NCI-H345 (cell line): ENCODE results near the gene MAGEA9B.
"Not testable (repeated sequence)": the region's sequence is repeated elsewhere in the genome, so short reads cannot be mapped to it uniquely, and the experiment has no call there.

ENCODE experiments used
- DNase-seq: peaks from one replicate; lab custom pipeline; 2025; lab: John Stamatoyannopoulos, UW

The MAGEA9B gene

GRCh38 chrX:149587359-149587758 is at the start of gene MAGEA9B:
Gene MAGEA9B (minus strand): TSS chrX:149587459. CDS start chrX:149583179, 4,280 bp downstream.
- not testable (repeated sequence) for DNase-seq

- DNase-seq = no peak
These were observed 46.3 kb upstream of the MAGEA9B start for GRCh38 chrX:149633511-149633910.

DNA sequence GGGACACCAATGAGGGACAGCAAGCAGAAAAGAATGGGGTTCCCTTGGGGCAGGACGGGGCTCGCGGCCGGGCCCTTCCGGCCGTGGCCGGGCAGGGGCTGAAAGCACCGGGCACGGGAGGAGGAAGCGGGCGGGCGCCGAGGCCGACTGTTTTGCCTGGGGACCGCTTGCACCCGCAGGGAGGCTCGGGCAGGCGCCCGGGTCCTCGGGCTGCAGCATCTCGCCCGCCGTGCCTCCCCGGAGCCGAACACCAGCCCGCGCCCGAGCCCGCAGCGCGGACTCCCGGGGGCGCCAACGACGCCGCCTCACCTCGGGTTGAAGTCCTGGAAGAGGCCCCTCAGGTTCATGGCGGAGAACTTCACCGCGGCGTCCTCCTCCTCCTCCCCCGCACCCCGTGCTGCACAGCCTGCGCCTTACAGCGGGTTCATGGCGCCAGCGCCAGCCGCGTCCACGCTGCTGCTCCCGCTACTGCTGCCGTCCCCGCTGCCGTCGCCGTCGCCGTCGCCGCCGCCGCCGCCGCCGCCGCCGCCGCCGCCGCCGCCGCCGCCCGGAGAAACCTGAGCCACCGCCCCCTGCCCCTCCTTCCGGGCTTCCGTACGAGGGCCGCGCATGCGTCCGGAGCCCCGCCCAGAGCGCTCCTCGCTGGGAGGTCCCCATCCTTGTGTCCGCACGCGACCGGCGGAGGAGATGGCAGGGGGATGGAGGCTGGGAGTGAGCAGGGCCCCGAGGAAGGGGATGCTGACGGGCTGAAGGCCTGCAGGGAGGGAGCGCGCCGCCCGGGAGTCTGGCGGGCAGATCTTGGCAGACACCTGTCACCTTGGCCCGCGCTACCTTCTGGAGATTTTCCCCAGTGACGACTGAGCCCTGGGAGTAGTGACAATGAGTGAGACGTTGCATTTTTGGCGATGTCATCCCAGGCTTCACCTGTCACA is 44.2 kb upstream of the MAGEA9B start, which contains the start of gene TMEM185A:
Gene TMEM185A (minus strand): TSS at position 559 of the 932 bp plus-strand sequence. CDS start 212 bp downstream, at position 347.
- DNase-seq = peak; percentile 78

DNA sequence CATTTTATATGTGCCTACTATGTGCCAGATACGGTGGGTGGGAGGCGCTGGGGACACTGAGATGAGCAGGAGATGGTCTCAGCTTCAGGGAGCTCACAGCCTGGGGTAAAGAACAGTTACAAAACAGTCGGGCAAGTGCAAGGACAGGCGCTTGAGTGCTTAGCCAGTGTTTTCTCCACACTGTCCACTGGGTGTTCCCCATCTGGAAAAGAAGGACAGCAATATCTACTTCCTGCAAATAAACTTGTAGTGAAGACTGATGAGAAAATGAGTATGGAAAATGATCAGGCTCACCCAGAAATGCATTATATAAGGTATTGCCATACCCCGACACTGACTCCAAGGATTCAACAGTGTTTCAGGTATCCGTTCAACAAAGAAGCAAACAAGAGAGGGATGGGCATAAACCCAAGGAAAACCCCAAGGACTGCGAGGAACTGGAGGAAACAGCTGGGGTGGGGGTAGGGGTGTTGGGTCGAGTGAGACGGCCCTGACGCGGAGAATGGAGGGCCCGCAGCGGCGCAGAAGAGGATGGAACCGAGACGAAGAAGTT is 43.5 kb upstream of the MAGEA9B start:
- peak; percentile 1 for DNase-seq

DNA sequence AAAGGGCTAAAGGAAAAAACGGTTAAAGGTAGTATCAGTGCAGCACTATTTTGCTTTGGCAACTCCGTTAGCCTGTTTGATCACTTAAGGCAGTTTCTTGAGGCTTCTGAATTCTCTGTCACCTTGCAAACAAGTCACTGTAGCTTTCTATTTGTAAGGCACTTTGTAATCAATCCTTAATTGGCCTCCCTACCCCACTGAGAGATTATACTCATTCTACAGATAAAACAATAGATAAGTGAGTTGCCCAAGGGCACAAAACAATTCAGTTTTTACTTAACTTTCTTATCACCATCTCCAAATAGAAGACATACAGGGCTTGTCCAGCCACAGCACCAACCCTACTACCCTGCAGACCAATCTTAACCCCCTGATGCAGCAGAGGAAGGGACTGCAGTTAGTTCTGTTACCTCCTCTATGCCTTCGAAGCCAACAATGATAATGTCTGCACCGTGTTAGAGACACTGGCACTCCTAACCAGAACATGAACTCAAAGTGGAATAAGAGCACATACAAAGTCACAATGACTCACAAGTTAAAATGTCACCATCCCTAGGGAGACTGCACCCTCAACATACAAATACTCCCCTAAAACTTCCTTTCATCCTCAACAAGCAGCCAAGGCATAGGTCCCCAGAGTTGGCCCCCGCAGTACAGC is 42.6 kb upstream of the MAGEA9B start:
- no peak for DNase-seq

DNA sequence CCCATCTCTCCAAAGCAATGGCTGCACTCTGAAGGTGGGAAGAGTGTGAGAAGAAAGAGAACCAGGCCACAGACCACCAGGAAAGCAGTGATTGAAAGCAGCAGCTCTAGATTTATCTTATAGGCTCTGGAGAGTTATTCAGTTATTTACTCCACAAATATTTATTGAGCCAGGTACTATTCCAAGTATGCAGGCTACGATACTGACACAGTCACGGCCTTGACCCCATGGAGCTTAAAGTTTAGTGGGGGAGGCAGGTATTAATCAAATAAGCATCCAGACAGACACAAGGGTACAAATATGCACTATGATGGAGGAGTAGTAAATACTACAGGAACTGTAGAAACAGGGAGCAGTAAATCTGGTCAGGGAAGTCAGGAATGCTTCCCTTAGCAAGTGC is 41.5 kb upstream of the MAGEA9B start:
- DNase-seq = no peak

GRCh38 chrX:149628280-149628679 is 41.0 kb upstream of the MAGEA9B start:
- DNase-seq = no peak

DNA sequence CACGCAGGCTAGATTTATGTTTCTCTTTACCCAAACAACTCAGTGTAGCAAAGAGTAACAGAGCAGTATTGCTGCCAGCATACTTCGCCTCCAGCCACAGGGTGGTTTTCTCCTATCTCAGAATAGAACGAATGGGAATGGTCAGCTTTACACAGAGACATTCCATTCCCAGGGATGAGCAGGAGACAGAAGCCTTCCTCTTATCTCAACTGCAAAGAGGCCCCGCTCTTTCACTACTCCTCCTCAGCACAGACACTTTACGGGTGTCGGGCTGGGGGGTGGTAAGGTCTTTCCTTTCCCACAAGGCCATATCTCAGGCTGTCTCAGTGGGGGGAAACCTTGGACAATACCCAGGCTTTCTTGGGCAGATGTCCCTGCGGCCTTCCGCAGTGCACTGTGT is 39.6 kb upstream of the MAGEA9B start:
- not testable (repeated sequence) for DNase-seq

DNA sequence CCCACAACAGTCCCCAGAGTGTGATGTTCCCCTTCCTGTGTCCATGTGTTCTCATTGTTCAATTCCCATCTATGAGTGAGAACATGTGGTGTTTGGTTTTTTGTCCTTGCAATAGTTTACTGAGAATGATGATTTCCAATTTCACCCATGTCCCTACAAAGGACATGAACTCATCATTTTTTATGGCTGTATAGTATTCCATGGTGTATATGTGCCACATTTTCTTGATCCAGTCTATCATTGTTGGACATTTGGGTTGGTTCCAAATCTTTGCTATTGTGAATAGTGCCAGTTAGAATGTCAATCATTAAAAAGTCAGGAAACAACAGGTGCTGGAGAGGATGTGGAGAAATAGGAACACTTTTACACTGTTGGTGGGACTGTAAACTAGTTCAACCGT is 32.4 kb upstream of the MAGEA9B start:
- not testable (repeated sequence) for DNase-seq

- no peak for DNase-seq
These were observed 31.6 kb upstream of the MAGEA9B start for GRCh38 chrX:149618871-149619270.

GRCh38 chrX:149611623-149612175 is 24.4 kb upstream of the MAGEA9B start:
- DNase-seq = no peak

DNA sequence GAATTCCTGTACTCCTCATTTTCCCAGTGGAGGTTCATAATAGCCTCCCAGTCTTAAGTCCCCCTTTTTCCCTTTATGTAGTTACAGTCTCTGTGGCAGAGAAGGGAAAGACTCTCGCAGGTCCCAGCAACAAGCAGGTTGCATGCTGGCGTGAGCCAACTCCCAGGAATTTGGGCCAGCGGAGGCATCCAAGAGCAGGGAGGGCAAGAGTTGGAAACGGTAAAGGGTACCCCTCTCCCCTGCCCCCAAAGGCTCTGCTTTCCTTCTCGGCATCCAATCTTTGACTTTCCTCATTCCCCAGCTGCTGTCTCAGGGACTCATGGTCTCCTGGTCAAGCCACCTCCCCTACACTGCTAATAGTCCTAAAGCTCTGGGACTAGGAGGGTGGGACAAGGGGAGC is 23.3 kb upstream of the MAGEA9B start:
- no peak for DNase-seq

- DNase-seq = no peak
These were observed 20.4 kb upstream of the MAGEA9B start for GRCh38 chrX:149607699-149608098.

- not testable (repeated sequence) for DNase-seq
These were observed 18.1 kb upstream of the MAGEA9B start for GRCh38 chrX:149605248-149605885.

- DNase-seq = not testable (repeated sequence)
These were observed 11.3 kb upstream of the MAGEA9B start for GRCh38 chrX:149598603-149599002.

GRCh38 chrX:149595943-149596342 is 8.7 kb upstream of the MAGEA9B start:
- DNase-seq = not testable (repeated sequence)

DNA sequence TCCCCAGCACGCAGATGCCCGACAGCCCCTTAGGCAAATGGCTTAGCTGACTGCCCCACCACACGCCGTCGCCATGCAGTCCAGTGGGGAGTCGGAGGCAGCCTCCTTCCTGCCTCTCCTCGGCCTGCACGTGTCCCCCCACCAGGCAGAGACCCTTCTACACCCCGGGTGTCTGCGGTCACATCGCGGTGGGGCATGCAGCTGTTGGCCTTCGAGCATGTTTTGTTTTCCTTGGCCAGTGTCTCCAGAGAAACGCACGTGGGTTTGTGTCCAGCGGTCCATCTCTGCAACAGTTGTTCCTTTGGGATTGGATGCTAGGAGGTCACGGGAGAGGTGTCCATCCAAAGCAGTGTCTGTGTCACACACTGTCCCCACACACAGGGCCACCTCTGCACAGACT is 8.0 kb upstream of the MAGEA9B start, which contains the start of gene HSFX2:
Gene HSFX2 (minus strand): TSS at position 101 of the 400 bp plus-strand sequence. CDS start 614 bp downstream, outside the sequence.
- not testable (repeated sequence) for DNase-seq

DNA sequence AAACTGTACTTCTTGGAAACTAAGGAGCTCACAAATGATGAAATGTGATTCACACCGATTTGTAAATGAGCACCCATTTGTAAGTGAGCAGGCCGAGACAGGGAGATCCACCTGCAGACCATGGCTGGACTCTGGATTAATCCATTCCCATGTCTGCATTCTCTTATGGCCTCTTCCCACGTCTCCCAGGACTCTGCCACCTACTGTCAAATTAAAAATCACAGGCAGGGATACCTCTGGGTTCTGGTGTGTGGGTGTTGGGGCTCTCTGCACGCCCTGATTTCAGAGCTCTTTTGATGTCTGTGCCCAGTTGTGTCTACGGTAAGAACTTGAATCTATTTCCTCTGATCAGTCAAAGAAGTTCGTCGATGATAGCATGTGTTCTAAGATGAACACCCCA is 3.7 kb upstream of the MAGEA9B start:
- DNase-seq = not testable (repeated sequence)

GRCh38 chrX:149585631-149586030 is 1.6 kb downstream of the MAGEA9B start:
- not testable (repeated sequence) for DNase-seq

DNA sequence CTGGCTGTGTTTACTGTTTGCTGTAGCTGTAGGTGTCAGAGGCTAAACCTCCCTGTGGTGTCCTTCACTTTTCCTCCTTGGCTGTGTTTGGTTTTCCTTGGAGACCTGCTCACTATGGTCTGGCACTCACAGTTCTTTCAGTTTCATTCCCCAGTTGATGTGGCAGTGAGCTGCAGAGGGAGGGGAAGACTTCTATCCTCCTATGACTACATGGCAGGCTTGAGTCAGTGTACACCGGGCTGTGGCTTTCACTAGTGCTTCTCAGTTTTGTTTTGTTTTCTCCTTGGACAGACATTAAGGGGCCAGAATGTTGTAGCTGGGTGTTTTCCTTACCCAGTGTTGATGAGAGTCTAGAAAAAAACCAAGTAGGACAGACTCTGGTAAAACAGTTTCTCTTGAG is 13.8 kb downstream of the MAGEA9B start:
- DNase-seq = not testable (repeated sequence)

- no peak for DNase-seq
These were observed 14.5 kb downstream of the MAGEA9B start for GRCh38 chrX:149572743-149573142.

- DNase-seq = no peak
These were observed 15.5 kb downstream of the MAGEA9B start for GRCh38 chrX:149571770-149572169.
